Left cardiac atrium (tissue), 4 donors: ENCODE results near the gene S100A7. TPM values are rescaled to one million over a fixed set of nuclear protein-coding genes. Genes with fewer than 3 reads are reported as not detected.
"Not testable (repeated sequence)": the region's sequence is repeated elsewhere in the genome, so short reads cannot be mapped to it uniquely, and the experiment has no call there.

Experiments
- ATAC-seq, 2 donors: fragments of 200-7000 bp; cut with Tn5 transposase; one replicate each; pipeline ENCODE4 v1.9.1; 2020; ENCODE audit warnings: mild to moderate bottlenecking in 2 of 2, moderate library complexity in 2 of 2
- DNase-seq: peaks from one replicate; pipeline ENCODE4 v3.0.0-alpha.2; 2020
- intact Hi-C, 2 donors: fragments of 100-400 bp; cut with DNase I; formaldehyde crosslinking; loops; one replicate each; pipeline versions ENCODE4 v1.14.1 to v1.15.1; 2022 to 2023
- total RNA-seq, 2 donors: library from RNA; stranded (reverse); fragmentation: NEBNext Ultra II Directional; extraction: Animal tissue kit (Norgen Biotek cat#: 25700); gene quantifications; one replicate each; pipeline ENCODE4 v1.2.1, GENCODE V29; 2021
- donor health status: DM: no; HTN: yes; CAD: no.
- donor health status: DM: no; HTN: yes; CAD: no; lungs with severe emphysema.
- donor health status: DM: yes; HTN: yes; CAD: no.
- donor health status: Dilated cardiomyopathy.

Gene S100A7
- total RNA-seq, 2 donors from 2014 or later, result not detected

- DNase-seq (no peak), ATAC-seq (no peak)
- intact Hi-C loops, result no loop called here
Measured at GRCh38 chr1:153478692-153479618, 18.5 kb upstream of the S100A7 start.

- ATAC-seq, result no peak
- intact Hi-C loops, result no loop called here
- DNase-seq, result no peak
Measured at GRCh38 chr1:153478047-153478691, 17.7 kb upstream of the S100A7 start.

GRCh38 chr1:153476491-153477093, 16.1 kb upstream of the S100A7 start:
- no peak for DNase-seq
- no peak for ATAC-seq
- intact Hi-C loops, result no loop called here

GRCh38 chr1:153475282-153475681, 14.8 kb upstream of the S100A7 start:
- no peak for DNase-seq
- no peak for ATAC-seq
- intact Hi-C loops, result no loop called here

GRCh38 chr1:153474347-153474746, 13.9 kb upstream of the S100A7 start:
- no peak for ATAC-seq
- intact Hi-C loops, result no loop called here

GRCh38 chr1:153470707-153471106, 10.3 kb upstream of the S100A7 start:
- ATAC-seq (no peak), DNase-seq (no peak)
- intact Hi-C loops, result no loop called here

More at GRCh38 chr1:153474347-153474746, 13.9 kb upstream of the S100A7 start:
- DNase-seq, result no peak

- ATAC-seq (peak in 1 of 2 donors; percentile 62), DNase-seq (no peak)
- intact Hi-C loops, result no loop called here
Measured at GRCh38 chr1:153466908-153467307, 6.5 kb upstream of the S100A7 start.

GRCh38 chr1:153465811-153466636, 5.6 kb upstream of the S100A7 start:
- ATAC-seq (peak; percentile 50 to 83), DNase-seq (peak; percentile 68)
- intact Hi-C loops, result no loop called here

- DNase-seq, intact Hi-C loops, ATAC-seq: not testable (repeated sequence)
Measured at GRCh38 chr1:153462741-153463140, 2.3 kb upstream of the S100A7 start.

- ATAC-seq, result no peak
- no peak for DNase-seq
- intact Hi-C loops, result no loop called here
Measured at GRCh38 chr1:153459655-153460054, 796 bp downstream of the S100A7 start.

GRCh38 chr1:153456396-153456795, 4.1 kb downstream of the S100A7 start:
- DNase-seq (no peak), ATAC-seq (no peak)
- intact Hi-C loops, result no loop called here

GRCh38 chr1:153448851-153449250, 11.6 kb downstream of the S100A7 start:
- DNase-seq, ATAC-seq, intact Hi-C loops: not testable (repeated sequence)

GRCh38 chr1:153447498-153448170, 12.8 kb downstream of the S100A7 start:
- ATAC-seq (no peak), DNase-seq (no peak)
- intact Hi-C loops, result no loop called here

- no peak for ATAC-seq
- DNase-seq, result no peak
- intact Hi-C loops, result no loop called here
Measured at GRCh38 chr1:153444078-153444477, 16.4 kb downstream of the S100A7 start.

GRCh38 chr1:153443486-153443885, 17.0 kb downstream of the S100A7 start:
- DNase-seq (no peak), ATAC-seq (no peak)
- intact Hi-C loops, result no loop called here

- DNase-seq (no peak), ATAC-seq (no peak)
- intact Hi-C loops, result no loop called here
Measured at GRCh38 chr1:153441238-153441755, 19.2 kb downstream of the S100A7 start.

- DNase-seq, result no peak
- ATAC-seq, result no peak
- intact Hi-C loops, result no loop called here
Measured at GRCh38 chr1:153439273-153439672, 21.2 kb downstream of the S100A7 start.

- no peak for ATAC-seq
- DNase-seq, result no peak
- intact Hi-C loops, result no loop called here
Measured at GRCh38 chr1:153438599-153438998, 21.9 kb downstream of the S100A7 start.
